Right hindlimb (tissue), 1 donor: ENCODE data around the gene PRKN.

Experiments used
- DNase-seq: peaks from one replicate; pipeline ENCODE4 v3.0.0-alpha.2; 2018

PRKN gene

DNA sequence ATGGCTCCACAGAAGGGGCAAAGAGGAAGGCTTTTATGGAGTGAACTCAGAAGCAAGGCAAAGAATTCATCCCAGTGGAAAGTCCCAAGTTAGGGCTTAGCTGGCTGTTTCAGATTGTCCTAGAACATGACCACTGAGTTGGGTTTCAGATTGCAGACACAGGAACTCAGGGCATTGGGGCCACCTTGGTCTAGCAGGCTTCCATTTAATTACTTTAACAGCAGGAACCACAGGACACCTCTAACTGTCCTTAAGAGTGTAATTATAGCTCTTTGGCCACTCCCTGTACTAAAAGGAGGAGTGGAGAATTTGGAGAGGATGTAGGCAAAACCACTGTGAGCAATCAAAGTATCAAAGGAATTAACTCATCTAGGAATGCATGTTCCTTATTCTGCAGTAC lies 1303.1 kb downstream of the PRKN start:
- DNase-seq, result no peak

DNA sequence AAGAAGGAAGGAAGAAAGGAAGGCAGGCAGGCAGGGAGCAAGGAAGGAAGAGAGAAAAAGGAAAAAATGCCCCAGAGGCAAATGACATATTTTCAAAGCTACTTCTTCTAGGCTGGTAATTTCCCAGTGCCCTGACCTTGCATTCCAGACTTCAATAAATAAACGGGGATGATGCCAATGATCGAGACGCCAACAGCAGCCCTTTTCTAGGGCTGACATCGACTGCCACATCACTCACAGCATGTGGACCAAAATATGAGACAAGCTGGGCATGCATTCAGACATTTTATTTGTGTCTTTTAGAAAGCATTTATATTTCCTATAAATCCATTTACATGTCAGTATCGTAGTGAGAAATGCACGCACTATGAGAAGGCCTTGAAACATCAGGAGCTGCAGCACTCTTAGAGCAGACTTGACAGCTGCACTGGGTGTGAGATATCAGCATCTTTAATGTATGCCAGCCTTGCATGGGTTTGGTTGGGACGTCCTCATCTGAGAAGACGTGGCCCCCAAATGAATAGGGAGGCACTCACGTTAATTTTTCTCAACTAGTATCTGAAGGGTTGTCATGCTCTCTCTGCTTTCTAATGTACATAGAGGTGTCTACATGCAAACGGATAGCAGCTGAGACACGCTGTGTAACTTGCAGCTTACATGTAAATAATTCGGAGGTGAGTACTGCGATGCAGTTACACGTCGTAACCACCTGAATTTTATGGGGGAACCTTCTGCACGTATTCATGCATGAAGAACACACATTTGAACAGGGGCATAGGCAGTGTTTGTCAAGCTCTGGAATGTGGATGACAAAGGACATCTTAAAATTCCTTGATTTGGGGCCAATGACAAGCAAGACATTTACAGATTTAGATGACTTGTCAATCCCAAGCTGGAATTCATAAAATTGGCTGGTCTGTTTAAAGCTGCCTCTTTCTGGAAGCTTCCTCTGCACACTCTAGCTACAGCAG lies 1304.6 kb downstream of the PRKN start:
- DNase-seq, result no peak

DNA sequence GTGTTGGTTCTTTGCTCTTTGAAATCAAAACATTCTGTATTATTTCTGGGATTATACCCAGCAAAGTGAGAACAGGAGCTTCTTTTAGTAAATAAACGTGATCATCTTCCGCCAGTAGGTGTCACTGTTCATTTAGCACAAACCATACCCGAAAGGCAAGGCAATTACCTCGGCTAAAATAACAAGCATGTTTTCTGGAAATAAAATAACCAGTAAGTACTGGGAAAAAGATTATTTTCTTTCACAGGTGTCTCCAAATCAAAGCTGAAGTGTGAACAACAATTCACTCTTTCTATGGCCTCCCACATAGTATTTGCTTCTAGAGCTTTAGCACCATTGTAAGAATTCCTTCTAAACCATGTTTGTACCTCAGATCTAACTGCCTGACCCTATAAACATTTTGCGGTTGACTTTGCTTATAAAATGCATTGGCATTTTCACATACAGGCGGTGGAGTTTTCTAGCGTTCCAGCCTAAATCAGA lies 1309.1 kb downstream of the PRKN start:
- DNase-seq, result peak; percentile 45

DNA sequence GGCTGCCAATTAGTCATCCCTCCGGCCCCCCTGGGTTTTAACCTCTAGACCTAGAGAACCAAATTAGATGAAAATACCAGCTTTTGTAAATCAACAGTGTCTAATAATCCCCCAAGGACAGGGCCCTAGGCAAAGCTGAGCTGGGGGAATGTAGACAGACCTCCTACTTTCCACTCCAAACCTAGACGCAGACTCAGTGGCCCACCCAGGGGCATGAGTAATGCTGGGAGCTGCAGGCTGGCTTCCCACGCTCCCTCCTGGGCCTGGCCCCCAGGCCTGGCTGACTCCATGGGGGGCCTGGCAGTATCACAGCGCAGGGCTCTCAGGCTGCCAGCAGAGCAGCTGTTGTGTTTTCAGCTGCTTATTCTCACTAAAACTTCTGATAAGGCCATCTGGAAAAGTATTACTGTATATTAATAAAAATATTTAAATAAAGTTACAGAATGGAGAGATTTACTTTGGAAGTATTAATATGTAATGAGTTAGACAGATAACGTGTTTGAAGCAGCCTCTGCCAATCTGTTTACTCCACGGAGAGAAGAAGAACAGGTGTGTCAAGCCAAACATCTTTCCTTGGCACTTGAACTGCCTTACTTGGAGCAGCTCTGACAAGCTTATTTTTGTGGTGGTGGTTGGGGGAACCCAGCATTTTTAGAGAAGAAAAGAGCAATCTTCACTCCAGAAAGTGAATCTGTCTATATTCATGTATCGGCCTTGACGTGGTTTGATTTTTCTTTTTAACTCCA lies 1309.7 kb downstream of the PRKN start:
- DNase-seq, result peak; percentile 68

- no peak for DNase-seq
Observed at GRCh38 chr6:161415302-161415855, 1312.2 kb downstream of the PRKN start.

- DNase-seq, result no peak
Observed at GRCh38 chr6:161414707-161415106, 1312.9 kb downstream of the PRKN start.

DNA sequence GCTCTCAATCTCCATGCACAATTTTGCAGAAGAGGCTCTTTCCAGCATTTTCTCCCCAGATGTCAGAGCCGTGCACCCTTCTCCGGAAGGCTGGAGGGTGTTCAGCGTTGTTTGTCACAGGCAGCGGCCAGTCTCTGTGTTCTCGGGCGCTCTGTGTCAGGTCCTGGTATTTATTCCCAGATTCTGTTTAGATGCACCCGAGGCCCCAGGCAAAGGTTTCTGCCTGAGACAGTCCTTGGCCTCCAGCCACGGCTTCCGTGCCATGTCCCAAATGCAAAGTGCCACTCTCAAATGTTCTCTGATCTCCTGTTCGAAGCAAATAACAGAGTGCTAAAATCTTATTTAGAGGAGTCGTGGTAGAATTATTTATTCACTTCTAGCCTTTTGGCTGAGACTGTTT lies 1313.4 kb downstream of the PRKN start:
- DNase-seq, result no peak

GRCh38 chr6:161413355-161413771 lies 1314.2 kb downstream of the PRKN start:
- DNase-seq, result peak; percentile 64

- no peak for DNase-seq
Observed at GRCh38 chr6:161412795-161413194, 1314.8 kb downstream of the PRKN start.

- no peak for DNase-seq
Observed at GRCh38 chr6:161411265-161411944, 1316.2 kb downstream of the PRKN start.

GRCh38 chr6:161410736-161411135 lies 1316.8 kb downstream of the PRKN start:
- no peak for DNase-seq

DNA sequence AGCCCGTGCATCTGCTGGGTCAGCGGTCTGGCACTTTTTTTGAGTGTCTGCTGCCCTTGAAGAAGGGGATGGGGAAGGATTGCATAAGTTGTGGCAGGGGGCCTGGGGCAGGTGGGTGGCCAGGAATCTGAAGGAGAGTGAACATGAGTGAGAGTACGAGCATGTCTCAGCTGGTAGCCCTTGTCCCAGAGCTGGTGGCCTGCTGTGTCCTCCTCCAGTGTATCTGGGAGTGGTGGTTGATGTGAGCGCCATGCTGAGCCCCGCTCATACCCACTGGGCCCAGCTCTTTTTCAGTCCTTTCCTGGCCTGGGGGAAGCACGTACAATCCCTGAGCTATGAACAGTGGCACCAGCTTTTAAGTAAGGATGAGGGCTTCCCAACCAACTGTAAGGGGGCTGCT lies 1317.5 kb downstream of the PRKN start:
- no peak for DNase-seq

GRCh38 chr6:161409353-161409752 lies 1318.2 kb downstream of the PRKN start:
- DNase-seq, result no peak

DNA sequence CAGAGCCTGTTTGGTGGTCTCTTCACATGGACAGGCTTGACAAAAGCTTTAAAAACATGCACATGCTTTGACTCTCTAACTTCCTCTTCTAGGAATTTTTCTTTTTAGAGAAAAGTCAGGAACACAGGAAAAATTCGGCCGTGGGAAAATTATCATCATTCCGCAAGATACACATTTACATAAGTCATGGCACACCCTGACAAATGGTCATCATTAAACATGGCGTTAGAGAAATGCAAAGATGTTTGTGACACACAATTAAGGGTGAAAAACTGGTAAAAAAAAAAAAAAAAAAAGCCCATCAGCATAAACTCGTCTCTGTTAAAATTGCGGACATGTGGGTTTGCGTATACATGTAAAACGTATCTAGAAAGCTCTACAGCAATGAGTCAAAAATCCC lies 1319.5 kb downstream of the PRKN start:
- DNase-seq, result no peak

DNA sequence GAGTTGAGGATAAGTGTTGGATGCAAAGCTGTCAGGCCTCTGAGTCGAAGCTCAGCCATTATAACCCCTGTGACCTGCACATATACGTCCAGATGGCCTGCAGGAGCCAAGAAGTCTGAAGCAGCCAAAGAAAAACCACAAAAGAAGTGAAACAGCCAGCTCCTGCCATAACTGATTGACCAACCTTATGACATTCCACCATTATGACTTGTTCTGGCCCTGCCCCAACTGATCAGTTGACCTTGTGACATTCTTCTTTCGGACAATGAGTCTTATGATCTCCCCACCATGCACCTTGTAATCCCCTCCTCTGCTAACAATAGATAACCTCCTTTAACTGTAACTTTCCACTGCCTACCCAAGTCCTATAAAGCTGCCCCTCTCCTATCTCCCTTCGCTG lies 1320.0 kb downstream of the PRKN start:
- no peak for DNase-seq

- DNase-seq, result no peak
Observed at GRCh38 chr6:161407115-161407514, 1320.5 kb downstream of the PRKN start.

DNA sequence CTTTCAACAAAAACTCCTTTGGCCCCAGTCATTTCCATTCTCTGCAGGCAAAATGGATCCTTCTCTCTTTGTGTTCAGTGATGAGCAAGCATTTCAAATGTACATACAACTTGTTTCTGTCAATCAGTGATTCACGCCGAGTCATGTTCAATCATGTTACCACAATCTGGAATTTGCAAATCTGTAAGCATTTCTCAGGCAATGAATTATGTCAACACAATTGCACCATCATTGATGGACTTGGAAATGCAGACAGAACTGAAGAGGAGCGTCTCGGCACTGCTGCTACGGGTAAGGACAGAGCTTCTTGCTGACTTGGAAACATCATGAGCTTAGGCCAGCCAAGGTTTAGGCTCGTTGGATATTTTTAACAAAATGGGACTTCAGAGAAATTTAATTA lies 1320.9 kb downstream of the PRKN start:
- no peak for DNase-seq

DNA sequence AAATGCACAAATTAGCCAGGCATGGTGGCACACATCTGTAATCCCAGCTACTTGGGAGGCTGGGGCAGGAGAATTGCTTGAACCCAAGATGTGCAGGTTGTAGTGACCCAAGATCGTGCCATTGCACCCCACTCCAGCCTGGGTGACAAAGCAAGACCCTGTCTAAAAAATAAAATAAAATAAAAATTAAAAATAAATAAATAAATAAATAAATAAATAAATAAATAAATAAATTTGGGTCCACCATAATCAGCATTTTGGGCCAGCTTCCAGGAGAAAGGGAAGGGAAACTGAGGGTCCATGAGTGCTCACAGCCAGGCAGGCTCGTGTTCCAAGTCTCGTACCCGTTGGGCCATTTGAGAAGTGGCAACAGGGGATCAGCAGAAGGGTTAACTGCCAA lies 1322.1 kb downstream of the PRKN start:
- no peak for DNase-seq

GRCh38 chr6:161403717-161404116 lies 1323.8 kb downstream of the PRKN start:
- no peak for DNase-seq

DNA sequence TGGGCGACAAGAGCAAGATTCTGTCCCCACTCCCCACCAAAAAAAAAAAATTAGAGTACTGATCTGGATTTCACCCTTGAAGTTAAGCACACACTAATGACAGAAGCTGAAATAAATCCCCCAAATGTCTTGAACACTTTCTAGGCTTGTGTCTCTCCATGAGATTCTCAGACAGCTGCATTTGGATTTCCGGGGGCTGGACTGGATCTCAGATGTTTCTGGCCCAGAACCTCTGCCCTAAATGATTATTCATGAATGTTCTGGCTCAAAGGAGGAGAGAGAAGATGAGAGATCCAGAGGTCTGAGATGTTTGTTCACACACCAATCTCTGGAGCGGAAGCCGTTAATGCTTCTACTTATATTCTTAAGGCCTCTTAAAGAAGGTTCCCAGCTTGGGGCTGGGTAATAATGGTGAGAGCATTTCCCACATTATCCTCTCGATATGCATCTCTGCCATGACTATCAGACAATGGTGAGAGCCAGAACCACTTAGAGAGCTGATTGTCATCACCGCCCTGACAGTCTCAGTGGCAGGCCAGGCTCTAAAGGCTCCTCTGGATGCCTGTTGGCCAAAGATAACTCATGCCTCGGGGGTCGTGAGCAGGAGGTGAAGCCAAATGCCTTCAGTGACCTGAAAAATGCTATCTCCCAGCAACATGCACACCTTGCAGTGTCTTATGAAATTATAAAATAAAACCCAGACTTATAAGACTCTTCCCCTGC lies 1325.8 kb downstream of the PRKN start:
- no peak for DNase-seq

- DNase-seq, result no peak
Observed at GRCh38 chr6:161400671-161401070, 1326.9 kb downstream of the PRKN start.

GRCh38 chr6:161396539-161396938 lies 1331.0 kb downstream of the PRKN start:
- DNase-seq, result no peak
